Measurements from ENCODE around the gene IGF2R. TPM values are rescaled to one million over a fixed set of nuclear protein-coding genes. Genes with fewer than 3 reads are reported as not detected.

The IGF2R gene
- total and polyA plus RNA-seq, 2 of the 13 experiments (the other 11 are each of a cell fraction or from before 2014, with no cell fraction given): 38.3 to 70.0 TPM

GRCh38 chr6:159996626-159997497, 28.0 kb downstream of the IGF2R start (continued):
- TF ChIP-seq HMGXB3 (CRISPR knock-in tag; IDR thresholded peaks at IDR 0.05; ENCODE audit: borderline replicate concordance): no peak
- no peak for TF ChIP-seq PLSCR1 (CRISPR knock-in tag; IDR thresholded peaks at IDR 0.05; ENCODE audit: borderline replicate concordance)
- TF ChIP-seq E2F2 (CRISPR knock-in tag; IDR thresholded peaks at IDR 0.05; ENCODE audit: borderline replicate concordance): no peak

Measured in HepG2 (cell line).